Gastroesophageal sphincter (tissue), 3 donors: ENCODE results near the gene SLC35A5.

ENCODE experiments used
- CTCF ChIP-seq, 4 experiments: fragments of 200-600 bp in 2 of 4; fragments of 450-650 bp in 2 of 4; sonication (generic) in 1 of 4; IDR thresholded peaks; one replicate each; pipeline ENCODE4 v1.5.1; 2017 to 2019; ENCODE audit warnings: antibody characterized with exemption in 4 of 4, mild to moderate bottlenecking in 2 of 4, moderate library complexity in 2 of 4
- EP300 ChIP-seq: sonication (generic); formaldehyde crosslinking; IDR thresholded peaks from one replicate; pipeline ENCODE4 v1.6.1; 2017; ENCODE audit warnings: antibody characterized with exemption, mild to moderate bottlenecking
- POLR2A ChIP-seq, 2 donors: fragments of 450-650 bp; IDR thresholded peaks; one replicate each; pipeline ENCODE4 v1.6.1; 2017; ENCODE audit warnings: antibody characterized with exemption in 2 of 2, mild to moderate bottlenecking in 2 of 2, moderate library complexity in 1 of 2

GRCh38 chr3:112627919-112628466, 66.1 kb downstream of the SLC35A5 start:
- TF ChIP-seq EP300: no peak
- no peak for TF ChIP-seq CTCF (IDR thresholded peaks at IDR 0.05)
- TF ChIP-seq POLR2A (IDR thresholded peaks at IDR 0.05): no peak
